Measurements from ENCODE around the gene DYDC2.
"Not testable (repeated sequence)": the region's sequence is repeated elsewhere in the genome, so short reads cannot be mapped to it uniquely, and the experiment has no call there.

The DYDC2 gene

DNA sequence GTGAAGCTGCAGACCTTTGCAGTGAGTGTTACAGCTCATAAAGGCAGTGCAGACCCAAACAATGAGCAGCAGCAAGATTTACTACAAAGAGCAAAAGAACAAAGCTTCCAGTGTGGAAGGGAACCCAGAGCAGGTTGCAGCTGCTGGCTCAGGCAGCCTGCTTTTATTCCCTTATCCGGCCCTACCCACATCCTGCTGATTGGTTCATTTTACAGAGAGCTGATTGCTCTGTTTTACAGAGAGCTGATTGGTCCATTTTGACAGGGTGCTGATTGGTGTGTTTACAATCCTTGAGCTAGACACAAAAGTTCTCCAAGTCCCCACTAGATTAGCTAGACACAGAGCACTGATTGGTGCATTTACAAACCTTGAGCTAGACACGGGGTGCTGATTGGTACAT, 2.3 kb downstream of the DYDC2 start:
- H3K4ac ChIP-seq (ENCODE audit: low read depth in 1 of 2, low read length in 2 of 2); H3K9me3 ChIP-seq (ENCODE audit: control insufficient read depth, low read length); H4K8ac ChIP-seq (ENCODE audit: low read length); H4K91ac ChIP-seq (ENCODE audit: low read length); H2BK5ac ChIP-seq (ENCODE audit: low read depth, low read length, poor library complexity, severe bottlenecking); H2BK15ac ChIP-seq (ENCODE audit: low read depth, poor library complexity, severe bottlenecking); H2AK5ac ChIP-seq (ENCODE audit: low read length, severe bottlenecking); H3K36me3 ChIP-seq (ENCODE audit: control insufficient read depth in 1 of 2, insufficient read depth in 2 of 2, low read depth in 1 of 2, low read length in 2 of 2); H3K4me2 ChIP-seq (ENCODE audit: low read length, poor library complexity, severe bottlenecking); H3K14ac ChIP-seq (ENCODE audit: low read length in 2 of 2); DNase-seq; H3K18ac ChIP-seq (ENCODE audit: low read depth in 1 of 2, low read length in 2 of 2); H3K79me1 ChIP-seq (replicated peaks; ENCODE audit: low read length, poor library complexity, severe bottlenecking); H3K4me3 ChIP-seq (ENCODE audit: insufficient read depth in 1 of 2, low read depth in 1 of 2, low read length in 2 of 2); H3K9ac ChIP-seq (ENCODE audit: low read length); H3K23ac ChIP-seq (ENCODE audit: low read length in 2 of 2); H2BK12ac ChIP-seq (ENCODE audit: low read length in 2 of 2); H2BK120ac ChIP-seq (ENCODE audit: low read depth, low read length); H2AFZ ChIP-seq (ENCODE audit: low read depth, low read length); H3K27ac ChIP-seq (ENCODE audit: low read length, poor library complexity, severe bottlenecking): not testable (repeated sequence)
- no CpG with 5 or more reads among the region's 2 CpGs for WGBS
- H3K27me3 ChIP-seq (ENCODE audit: control insufficient read depth in 1 of 2, insufficient read depth in 1 of 2, low read length in 2 of 2) = peaks cover 35 to 42% of the 10 kb centered on the region in 2 experiments
- peaks cover 11% of the 10 kb centered on the region for H3K4me1 ChIP-seq (ENCODE audit: control insufficient read depth, insufficient read depth, low read depth, low read length)

DNA sequence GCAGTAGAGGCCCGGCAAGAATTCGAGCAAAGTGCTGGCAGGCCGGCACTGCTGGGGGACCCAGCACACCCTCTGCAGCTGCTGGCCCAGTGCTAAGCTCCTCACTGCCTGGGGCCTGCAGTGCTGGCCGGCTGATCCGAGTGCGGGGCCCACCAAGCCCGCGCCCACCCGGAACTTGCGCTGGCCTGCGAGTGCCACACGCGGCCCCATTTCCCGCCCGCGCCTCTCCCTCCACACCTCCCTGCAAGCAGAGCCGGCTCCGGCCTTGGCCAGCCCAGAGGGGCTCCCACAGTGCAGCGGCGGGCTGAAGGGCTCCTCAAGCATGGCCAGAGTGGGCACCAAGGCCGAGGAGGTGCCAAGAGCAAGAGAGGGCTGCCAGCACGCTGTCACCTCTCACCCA, 3.1 kb downstream of the DYDC2 start:
- H2AFZ ChIP-seq (ENCODE audit: low read depth, low read length) = no peak overlapping the region
- H4K91ac ChIP-seq (ENCODE audit: low read length) = no peak overlapping the region
- H2BK5ac ChIP-seq (ENCODE audit: low read depth, low read length, poor library complexity, severe bottlenecking) = no peak overlapping the region
- peaks cover 32 to 39% of the 10 kb centered on the region in 2 experiments for H3K27me3 ChIP-seq (ENCODE audit: control insufficient read depth in 1 of 2, insufficient read depth in 1 of 2, low read length in 2 of 2)
- WGBS = 96% methylated on average over 20 of the region's 22 CpGs
- no peak overlapping the region for H2BK120ac ChIP-seq (ENCODE audit: low read depth, low read length)
- no peak overlapping the region for H2BK12ac ChIP-seq (ENCODE audit: low read length in 2 of 2)
- H4K8ac ChIP-seq (ENCODE audit: low read length) = no peak overlapping the region
- H3K4me1 ChIP-seq (ENCODE audit: control insufficient read depth, insufficient read depth, low read depth, low read length) = peaks cover 11% of the 10 kb centered on the region
- no peak overlapping the region for H3K27ac ChIP-seq (ENCODE audit: low read length, poor library complexity, severe bottlenecking)
- no peaks in the 10 kb centered on the region for H3K79me1 ChIP-seq (replicated peaks; ENCODE audit: low read length, poor library complexity, severe bottlenecking)
- no peak overlapping the region for H3K9ac ChIP-seq (ENCODE audit: low read length)
- no peak for DNase-seq
- no peak overlapping the region for H2AK5ac ChIP-seq (ENCODE audit: low read length, severe bottlenecking)
- H3K14ac ChIP-seq (ENCODE audit: low read length in 2 of 2) = no peak overlapping the region
- H3K36me3 ChIP-seq (ENCODE audit: control insufficient read depth in 1 of 2, insufficient read depth in 2 of 2, low read depth in 1 of 2, low read length in 2 of 2) = no peaks in the 10 kb centered on the region
- no peak overlapping the region for H3K4me2 ChIP-seq (ENCODE audit: low read length, poor library complexity, severe bottlenecking)
- H3K4me3 ChIP-seq (ENCODE audit: insufficient read depth in 1 of 2, low read depth in 1 of 2, low read length in 2 of 2) = no peak overlapping the region
- no peak overlapping the region for H3K4ac ChIP-seq (ENCODE audit: low read depth in 1 of 2, low read length in 2 of 2)
- H3K18ac ChIP-seq (ENCODE audit: low read depth in 1 of 2, low read length in 2 of 2) = no peak overlapping the region
- H3K9me3 ChIP-seq (ENCODE audit: control insufficient read depth, low read length) = peaks cover 2% of the 10 kb centered on the region
- H2BK15ac ChIP-seq (ENCODE audit: low read depth, poor library complexity, severe bottlenecking) = no peak overlapping the region
- no peak overlapping the region for H3K23ac ChIP-seq (ENCODE audit: low read length in 2 of 2)

DNA sequence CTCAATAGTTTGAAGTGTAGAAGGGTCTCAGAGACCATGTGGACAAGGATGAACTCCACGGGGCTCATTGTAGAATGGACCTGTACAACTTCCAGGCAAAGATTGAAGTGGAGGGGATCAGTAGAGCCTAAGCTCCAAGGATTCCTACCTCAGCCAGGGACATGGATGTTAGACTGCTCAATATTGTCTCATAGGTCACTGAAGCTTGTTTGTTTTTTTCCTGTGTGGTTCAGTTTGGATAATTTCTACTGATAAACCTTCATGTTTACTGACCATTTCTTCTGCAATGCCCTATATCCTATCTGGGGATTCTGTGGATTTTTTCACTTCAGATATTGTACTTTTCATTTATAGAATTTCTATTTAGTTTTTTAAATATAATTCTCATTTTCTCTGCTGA, 8.9 kb downstream of the DYDC2 start:
- no peak overlapping the region for H2BK120ac ChIP-seq (ENCODE audit: low read depth, low read length)
- H4K8ac ChIP-seq (ENCODE audit: low read length) = no peak overlapping the region
- H3K4ac ChIP-seq (ENCODE audit: low read depth in 1 of 2, low read length in 2 of 2) = no peak overlapping the region
- no peak overlapping the region for H3K4me3 ChIP-seq (ENCODE audit: insufficient read depth in 1 of 2, low read depth in 1 of 2, low read length in 2 of 2)
- no peak overlapping the region for H3K27ac ChIP-seq (ENCODE audit: low read length, poor library complexity, severe bottlenecking)
- no peaks in the 10 kb centered on the region for H3K4me1 ChIP-seq (ENCODE audit: control insufficient read depth, insufficient read depth, low read depth, low read length)
- no peak for DNase-seq
- H3K14ac ChIP-seq (ENCODE audit: low read length in 2 of 2) = no peak overlapping the region
- no peak overlapping the region for H3K4me2 ChIP-seq (ENCODE audit: low read length, poor library complexity, severe bottlenecking)
- no peak overlapping the region for H3K18ac ChIP-seq (ENCODE audit: low read depth in 1 of 2, low read length in 2 of 2)
- no peak overlapping the region for H2AK5ac ChIP-seq (ENCODE audit: low read length, severe bottlenecking)
- no peak overlapping the region for H3K23ac ChIP-seq (ENCODE audit: low read length in 2 of 2)
- H2BK5ac ChIP-seq (ENCODE audit: low read depth, low read length, poor library complexity, severe bottlenecking) = no peak overlapping the region
- H3K27me3 ChIP-seq (ENCODE audit: control insufficient read depth in 1 of 2, insufficient read depth in 1 of 2, low read length in 2 of 2) = peaks cover 0 to 6% of the 10 kb centered on the region in 2 experiments
- H2BK12ac ChIP-seq (ENCODE audit: low read length in 2 of 2) = no peak overlapping the region
- H2BK15ac ChIP-seq (ENCODE audit: low read depth, poor library complexity, severe bottlenecking) = no peak overlapping the region
- peaks cover 31% of the 10 kb centered on the region for H3K9me3 ChIP-seq (ENCODE audit: control insufficient read depth, low read length)
- 52% methylated on average over 1 of the region's 1 CpG for WGBS
- no peaks in the 10 kb centered on the region for H3K79me1 ChIP-seq (replicated peaks; ENCODE audit: low read length, poor library complexity, severe bottlenecking)
- no peak overlapping the region for H3K9ac ChIP-seq (ENCODE audit: low read length)
- no peak overlapping the region for H4K91ac ChIP-seq (ENCODE audit: low read length)
- no peaks in the 10 kb centered on the region for H3K36me3 ChIP-seq (ENCODE audit: control insufficient read depth in 1 of 2, insufficient read depth in 2 of 2, low read depth in 1 of 2, low read length in 2 of 2)
- no peak overlapping the region for H2AFZ ChIP-seq (ENCODE audit: low read depth, low read length)

DNA sequence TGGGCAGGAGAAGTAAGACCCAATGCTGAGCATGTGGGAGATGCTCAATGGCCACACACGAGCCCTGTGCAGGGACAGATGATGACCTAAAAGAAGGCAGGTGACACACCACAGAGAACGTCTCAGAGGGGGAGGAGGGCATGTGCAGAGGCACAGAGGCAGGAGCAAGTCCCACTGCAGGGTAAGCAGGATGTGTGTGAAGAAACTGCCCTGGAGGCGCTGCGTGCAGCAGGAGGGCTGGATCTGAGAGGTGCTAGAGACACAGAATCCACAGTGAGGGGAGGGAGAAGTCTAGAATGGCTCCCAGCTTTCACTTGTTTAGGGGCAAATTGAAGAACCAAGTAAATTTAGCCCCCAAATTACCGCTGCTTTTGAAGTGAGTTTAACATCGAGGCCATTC, 14.9 kb downstream of the DYDC2 start:
- Histone ChIP-seq H2BK5ac (ENCODE audit: low read depth, low read length, poor library complexity, severe bottlenecking) (no peak overlapping the region), H3K4me3 (ENCODE audit: insufficient read depth in 1 of 2, low read depth in 1 of 2, low read length in 2 of 2) (no peak overlapping the region), H3K9me3 (ENCODE audit: control insufficient read depth, low read length) (peaks cover 24% of the 10 kb centered on the region), H3K27me3 (ENCODE audit: control insufficient read depth in 1 of 2, insufficient read depth in 1 of 2, low read length in 2 of 2) (peaks cover 0 to 4% of the 10 kb centered on the region in 2 experiments), H3K4me1 (ENCODE audit: control insufficient read depth, insufficient read depth, low read depth, low read length) (no peaks in the 10 kb centered on the region), H3K27ac (ENCODE audit: low read length, poor library complexity, severe bottlenecking) (no peak overlapping the region), H2BK12ac (ENCODE audit: low read length in 2 of 2) (no peak overlapping the region), H3K23ac (ENCODE audit: low read length in 2 of 2) (no peak overlapping the region), H2BK120ac (ENCODE audit: low read depth, low read length) (no peak overlapping the region), H3K14ac (ENCODE audit: low read length in 2 of 2) (no peak overlapping the region), H3K4me2 (ENCODE audit: low read length, poor library complexity, severe bottlenecking) (no peak overlapping the region), H3K9ac (ENCODE audit: low read length) (no peak overlapping the region), H2BK15ac (ENCODE audit: low read depth, poor library complexity, severe bottlenecking) (no peak overlapping the region), H3K4ac (ENCODE audit: low read depth in 1 of 2, low read length in 2 of 2) (no peak overlapping the region), H3K18ac (ENCODE audit: low read depth in 1 of 2, low read length in 2 of 2) (no peak overlapping the region), H4K91ac (ENCODE audit: low read length) (no peak overlapping the region), H4K8ac (ENCODE audit: low read length) (no peak overlapping the region), H3K79me1 (replicated peaks; ENCODE audit: low read length, poor library complexity, severe bottlenecking) (no peaks in the 10 kb centered on the region), H3K36me3 (ENCODE audit: control insufficient read depth in 1 of 2, insufficient read depth in 2 of 2, low read depth in 1 of 2, low read length in 2 of 2) (no peaks in the 10 kb centered on the region), H2AFZ (ENCODE audit: low read depth, low read length) (no peak overlapping the region), H2AK5ac (ENCODE audit: low read length, severe bottlenecking) (no peak overlapping the region)
- WGBS = 75% methylated on average over 6 of the region's 6 CpGs
- no peak for DNase-seq
